GM19328 (cell line): ENCODE measurements around the gene TYK2.
"Not testable (repeated sequence)": the region's sequence is repeated elsewhere in the genome, so short reads cannot be mapped to it uniquely, and the experiment has no call there.

Source experiments
- ATAC-seq: cut with Tn5 transposase; IDR thresholded peaks from one replicate; pipeline ENCODE4 v1.9.1; 2021; ENCODE audit warnings: mild to moderate bottlenecking, moderate library complexity; ENCODE audit not compliant: unreplicated experiment

Gene TYK2

GRCh38 chr19:10408511-10409283 lies 28.3 kb upstream of the TYK2 start:
- ATAC-seq, result no peak

GRCh38 chr19:10407096-10407495 lies 26.7 kb upstream of the TYK2 start:
- ATAC-seq, result no peak

- ATAC-seq, result no peak
These were observed 25.8 kb upstream of the TYK2 start for GRCh38 chr19:10406191-10406590.

- ATAC-seq, result no peak
These were observed 24.8 kb upstream of the TYK2 start for GRCh38 chr19:10404888-10405820.

GRCh38 chr19:10403137-10404021 lies 23.0 kb upstream of the TYK2 start, which contains the start of gene CDC37:
Gene CDC37, minus strand, starts transcription at chr19:10403542. Its CDS starts 63 bp downstream, at chr19:10403479.
- ATAC-seq, result peak; percentile 80

GRCh38 chr19:10402441-10403038 lies 22.2 kb upstream of the TYK2 start:
- no peak for ATAC-seq

GRCh38 chr19:10399878-10400277 lies 19.5 kb upstream of the TYK2 start:
- no peak for ATAC-seq

- ATAC-seq, result not testable (repeated sequence)
These were observed 19.0 kb upstream of the TYK2 start for GRCh38 chr19:10399340-10399739.

GRCh38 chr19:10398819-10399218 lies 18.4 kb upstream of the TYK2 start:
- ATAC-seq, result no peak

- no peak for ATAC-seq
These were observed 15.5 kb upstream of the TYK2 start for GRCh38 chr19:10395917-10396316.

- no peak for ATAC-seq
These were observed 15.1 kb upstream of the TYK2 start for GRCh38 chr19:10395436-10395835.

GRCh38 chr19:10395003-10395402 lies 14.6 kb upstream of the TYK2 start:
- no peak for ATAC-seq

GRCh38 chr19:10393137-10393536 lies 12.8 kb upstream of the TYK2 start:
- no peak for ATAC-seq

GRCh38 chr19:10392120-10392519 lies 11.7 kb upstream of the TYK2 start:
- no peak for ATAC-seq

GRCh38 chr19:10390652-10391286 lies 10.4 kb upstream of the TYK2 start:
- no peak for ATAC-seq

GRCh38 chr19:10389863-10390262 lies 9.5 kb upstream of the TYK2 start:
- no peak for ATAC-seq

GRCh38 chr19:10388957-10389356 lies 8.6 kb upstream of the TYK2 start:
- no peak for ATAC-seq

- no peak for ATAC-seq
These were observed 4.2 kb upstream of the TYK2 start for GRCh38 chr19:10384580-10384979.

GRCh38 chr19:10383223-10383499 lies 2.8 kb upstream of the TYK2 start:
- not testable (repeated sequence) for ATAC-seq

- no peak for ATAC-seq
These were observed 476 bp downstream of the TYK2 start for GRCh38 chr19:10379880-10380312.
